GM21515 (cell line): ENCODE results near the gene UBE2H.
A peak's percentile ranks its signal among the peaks of the same experiment; 100 is the strongest.
"Not testable (repeated sequence)": the region's sequence is repeated elsewhere in the genome, so short reads cannot be mapped to it uniquely, and the experiment has no call there.

ENCODE experiments used
- ATAC-seq: cut with Tn5 transposase; IDR thresholded peaks from one replicate; pipeline ENCODE4 v1.9.1; 2021; ENCODE audit not compliant: unreplicated experiment

UBE2H gene

GRCh38 chr7:129824291-129825208 is 128.2 kb downstream of the UBE2H start:
- ATAC-seq, result peak; percentile 28

DNA sequence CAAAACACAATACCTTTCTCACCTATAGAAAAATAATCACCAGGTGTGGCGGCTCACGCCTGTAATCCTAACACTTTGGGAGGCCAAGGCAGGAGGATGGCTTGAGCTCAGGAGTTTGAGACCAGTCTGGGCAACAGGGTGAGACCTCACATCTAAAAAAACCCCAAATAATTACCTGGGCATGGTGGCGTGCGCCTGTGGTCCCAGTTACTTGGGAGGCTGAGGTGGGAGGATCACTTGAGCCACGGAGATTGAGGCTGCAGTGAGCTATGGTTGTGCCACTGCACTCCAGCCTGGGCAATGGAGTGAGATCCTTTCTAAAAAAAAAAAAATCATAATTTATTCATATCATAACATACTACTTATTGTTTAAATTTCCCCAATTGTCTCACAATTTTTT is 129.6 kb downstream of the UBE2H start:
- ATAC-seq, result not testable (repeated sequence)

- ATAC-seq, result no peak
Observed at GRCh38 chr7:129821476-129821875, 131.3 kb downstream of the UBE2H start.

GRCh38 chr7:129816742-129817141 is 136.0 kb downstream of the UBE2H start:
- no peak for ATAC-seq

DNA sequence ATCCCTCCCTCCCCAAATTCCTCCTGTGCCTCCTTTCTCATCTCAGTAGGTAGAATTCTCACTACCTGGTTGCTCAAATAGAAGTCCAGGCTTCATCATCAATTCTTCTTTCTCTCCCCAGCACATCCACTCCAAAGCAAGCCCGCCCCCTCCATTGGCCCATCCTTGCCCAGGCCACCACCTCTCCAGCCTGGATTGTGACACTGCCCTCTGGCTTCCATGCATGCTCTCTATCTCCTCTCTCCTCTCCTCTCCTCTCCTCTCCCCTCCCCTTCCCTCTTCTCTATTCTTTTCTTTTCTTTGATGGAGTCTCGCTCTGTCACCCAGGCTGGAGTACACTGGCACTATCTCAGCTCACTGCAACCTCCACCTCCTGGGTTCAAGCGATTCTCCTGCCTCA is 144.9 kb downstream of the UBE2H start:
- ATAC-seq, result no peak

DNA sequence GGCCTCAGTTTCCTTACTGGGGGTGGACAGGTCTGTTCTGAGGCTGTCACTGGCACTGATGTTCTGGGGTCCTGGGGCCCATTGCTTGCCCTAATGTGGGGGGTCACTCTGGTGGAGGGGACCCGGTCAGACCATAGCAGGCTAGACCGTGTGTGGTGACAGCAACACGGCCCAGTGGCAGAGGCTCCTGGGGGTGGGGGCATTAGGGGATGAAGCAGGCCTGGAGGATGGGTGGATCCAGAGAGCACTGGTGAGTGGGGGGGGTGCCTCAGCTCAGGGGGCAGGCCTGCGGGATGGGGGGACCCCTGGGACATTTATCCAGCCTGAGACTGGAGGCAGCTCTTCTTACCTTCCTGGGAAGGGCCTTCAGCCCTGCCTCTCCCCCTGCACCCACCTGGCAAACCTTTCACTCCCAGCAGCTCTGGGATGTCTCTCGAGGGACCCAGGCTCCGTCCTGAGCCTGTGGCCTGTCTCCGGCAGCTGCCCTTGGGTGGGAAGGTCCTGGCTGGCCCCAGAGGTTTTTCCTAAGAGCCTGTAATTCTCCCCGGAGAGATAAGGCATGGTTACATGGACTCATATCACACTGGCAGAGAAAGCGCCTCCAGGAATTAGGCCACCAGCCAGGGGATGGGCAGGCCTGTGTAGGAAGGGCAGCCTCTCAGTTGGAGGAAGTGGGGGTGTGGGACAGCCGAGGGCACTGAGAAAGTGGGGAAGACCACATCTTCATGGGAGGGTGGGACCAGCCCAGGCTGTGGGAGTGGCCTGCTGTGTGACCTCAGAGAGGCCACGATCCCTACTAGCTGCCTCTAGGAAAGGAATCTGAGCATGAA is 147.7 kb downstream of the UBE2H start:
- no peak for ATAC-seq

DNA sequence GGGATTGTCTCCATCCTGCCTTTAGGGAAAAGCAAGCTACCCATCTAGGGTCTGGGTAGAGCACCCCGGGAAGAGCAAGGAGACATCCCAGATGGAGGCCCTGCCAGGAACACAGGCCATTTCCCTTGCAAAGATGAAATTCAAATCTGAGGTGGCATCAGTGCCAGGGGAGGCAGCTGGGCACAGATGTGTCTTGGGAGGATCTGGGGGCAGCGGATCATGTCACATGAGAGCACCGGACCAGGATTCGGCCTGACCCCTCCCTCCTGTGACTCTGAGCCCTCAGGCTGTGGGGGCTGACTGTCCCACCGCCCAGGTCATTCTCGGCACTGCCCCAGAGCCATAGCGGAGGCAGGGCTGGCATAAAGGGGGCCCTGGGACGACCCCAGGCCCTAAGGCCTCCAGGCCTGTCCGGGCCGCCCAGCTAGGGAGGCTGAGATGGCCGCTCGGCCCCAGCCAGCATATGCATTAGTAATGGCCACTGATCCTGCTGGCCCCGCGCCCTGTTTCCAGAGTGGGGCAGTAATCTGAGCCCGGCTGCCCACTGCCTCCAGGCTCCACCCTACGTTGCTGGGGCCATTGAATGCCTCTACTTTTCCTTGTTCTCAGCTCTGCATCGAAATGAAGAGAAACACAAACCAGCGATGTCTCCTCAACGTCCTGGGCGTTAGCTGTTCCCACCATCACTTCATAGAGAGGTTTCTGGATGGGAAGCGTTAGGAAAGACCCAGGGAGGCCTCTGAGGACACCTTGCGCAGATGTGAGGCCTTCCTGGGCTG is 148.5 kb downstream of the UBE2H start:
- no peak for ATAC-seq

- ATAC-seq, result no peak
Observed at GRCh38 chr7:129803546-129804081, 149.1 kb downstream of the UBE2H start.

DNA sequence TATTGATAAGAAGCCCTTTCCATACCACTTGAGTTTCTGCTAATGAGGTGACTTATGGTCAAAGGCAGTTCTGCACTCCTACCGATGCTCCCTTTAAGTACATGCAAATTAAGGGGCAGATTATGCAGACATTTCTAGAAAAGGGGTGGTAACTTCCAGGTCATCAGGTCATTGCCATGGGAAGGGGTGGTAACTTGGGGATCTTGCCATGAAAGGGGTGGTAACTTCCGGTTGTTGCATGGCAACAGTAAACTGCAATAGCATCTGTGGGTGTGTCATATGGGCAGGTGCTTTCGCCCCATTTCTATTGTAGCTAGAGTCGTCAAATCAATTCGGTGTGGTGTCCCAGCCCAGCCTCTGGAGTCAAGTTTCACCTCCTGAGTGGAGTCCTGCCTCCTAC is 150.9 kb downstream of the UBE2H start:
- ATAC-seq, result no peak

- ATAC-seq, result no peak
Observed at GRCh38 chr7:129800901-129801300, 151.9 kb downstream of the UBE2H start.

DNA sequence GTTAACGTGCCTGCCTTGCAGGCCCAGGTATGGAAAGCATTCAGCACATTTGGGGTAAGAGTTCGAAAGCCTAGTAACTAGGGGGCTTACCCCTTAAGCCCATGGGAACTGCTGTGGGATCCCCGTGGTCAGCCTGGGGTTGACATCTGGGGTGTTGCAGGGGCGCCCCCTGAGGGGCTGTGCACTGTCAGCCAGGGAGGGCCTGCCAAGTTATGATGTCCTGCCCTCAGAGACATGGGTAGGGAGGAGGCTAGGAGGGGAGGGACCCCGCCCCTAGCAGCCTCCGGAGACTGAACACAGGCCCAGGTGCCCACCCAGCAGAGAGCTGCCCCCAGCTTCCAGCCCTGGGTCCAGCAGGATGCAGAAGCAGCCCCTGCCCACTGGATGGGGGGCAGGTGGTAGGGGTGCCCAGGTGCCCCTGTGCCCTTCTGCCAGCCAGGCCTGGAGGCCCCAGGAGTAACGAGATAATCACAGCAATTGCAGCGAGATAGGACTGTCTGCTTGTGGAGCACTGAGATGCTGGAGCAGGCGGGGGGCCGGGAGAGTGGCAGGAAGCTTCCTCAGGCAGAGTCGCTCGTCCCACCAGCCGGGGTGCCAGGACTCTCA is 153.3 kb downstream of the UBE2H start:
- no peak for ATAC-seq

GRCh38 chr7:129798616-129799349 is 154.0 kb downstream of the UBE2H start:
- ATAC-seq, result no peak

- no peak for ATAC-seq
Observed at GRCh38 chr7:129797214-129797789, 155.5 kb downstream of the UBE2H start.

- ATAC-seq, result no peak
Observed at GRCh38 chr7:129796186-129796775, 156.5 kb downstream of the UBE2H start.

DNA sequence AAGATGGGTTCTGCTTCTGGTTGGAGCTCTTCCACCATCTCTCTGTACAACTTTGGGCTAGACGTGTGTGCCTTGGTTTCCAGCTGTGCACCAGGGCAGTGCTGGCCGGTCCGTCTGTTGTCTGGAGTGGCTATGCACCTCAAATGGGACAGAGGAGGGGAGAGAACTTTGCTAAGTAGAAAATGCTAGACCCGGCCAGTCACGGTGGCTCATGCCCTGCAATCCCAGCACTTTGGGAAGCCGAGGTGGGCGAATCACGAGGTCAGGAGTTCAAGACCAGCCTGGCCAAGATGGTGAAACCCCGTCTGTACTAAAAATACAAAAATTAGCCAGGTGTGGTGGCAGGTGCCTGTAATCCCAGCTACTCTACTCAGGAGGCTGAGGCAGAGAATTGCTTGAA is 158.3 kb downstream of the UBE2H start:
- not testable (repeated sequence) for ATAC-seq

GRCh38 chr7:129793506-129794310 is 159.1 kb downstream of the UBE2H start:
- ATAC-seq, result no peak

- ATAC-seq, result no peak
Observed at GRCh38 chr7:129792721-129793120, 160.0 kb downstream of the UBE2H start.

- no peak for ATAC-seq
Observed at GRCh38 chr7:129790136-129790535, 162.6 kb downstream of the UBE2H start.
